ENCODE measurements around the gene STK40. TPM values are rescaled to one million over a fixed set of nuclear protein-coding genes. Genes with fewer than 3 reads are reported as not detected.

The STK40 gene
- total RNA-seq, 1 experiment from 2014 or later: 14.4 TPM

GRCh38 chr1:36397083-36397377, 11.3 kb upstream of the STK40 start:
- H4K20me1 ChIP-seq (ENCODE audit: low read length): no peaks in the 10 kb centered on the region
- DNase-seq (no peak), ATAC-seq (peak; percentile 69)
- TF ChIP-seq CTCF (conservative IDR thresholded peaks at IDR 0.05; ENCODE audit: low read depth, low read length) (no peak), EZH2phosphoT487 (IDR thresholded peaks at IDR 0.05; ENCODE audit: borderline replicate concordance, low read length) (no peak), EZH2 (IDR thresholded peaks at IDR 0.05; ENCODE audit: low read length, unreplicated experiment) (no peak)
- H3K9me2 ChIP-seq (replicated peaks; ENCODE audit: low read length): no peaks in the 10 kb centered on the region
- peaks cover 14% of the 10 kb centered on the region; the same call in 1 of the 2 replicates for H3K4me1 ChIP-seq (ENCODE audit: insufficient read depth, low read length)
- peak overlapping the region; percentile 90 for H3K9ac ChIP-seq (ENCODE audit: low read length)
- no peaks in the 10 kb centered on the region for H3K27me3 ChIP-seq (ENCODE audit: low read length)
- H2AFZ ChIP-seq (ENCODE audit: low read length): peak overlapping the region; percentile 90
- H3K4me2 ChIP-seq (ENCODE audit: low read length): peak overlapping the region; percentile 97
- no peaks in the 10 kb centered on the region for H3K9me3 ChIP-seq (ENCODE audit: low read length)
- POLR2A ChIA-PET (ENCODE audit: unreplicated experiment): interaction anchor here (0.5 to 0.6 kb wide), 3 partner anchors 41 to 1576 kb away, joined by 3 to 5 read pairs (median 4); no protein-coding TSS in a partner anchor
- peak overlapping the region; percentile 56 for H3K27ac ChIP-seq (ENCODE audit: low read length)
- no TSS peak for BruUV-seq (replicated peaks)
- peaks cover 8% of the 10 kb centered on the region for H3K36me3 ChIP-seq (ENCODE audit: low read depth, low read length)
- no peaks in the 10 kb centered on the region for H3F3A ChIP-seq (ENCODE audit: low read length, unreplicated experiment)
- CTCF ChIA-PET: no interaction called here
- intact Hi-C loops (cut with micrococcal nuclease): loop anchor here (1.0 kb wide), 2 partner anchors 11 to 67 kb away; partner anchors contain the start of gene MRPS15
- H3K79me2 ChIP-seq (ENCODE audit: low read length): peaks cover 17% of the 10 kb centered on the region
- H3K4me3 ChIP-seq (ENCODE audit: low read length): peak overlapping the region; percentile 93

GRCh38 chr1:36396359-36396758, 10.6 kb upstream of the STK40 start:
- no peak for DNase-seq
- peak overlapping the region; percentile 93; the same call in 1 of the 2 replicates for H3K4me3 ChIP-seq (ENCODE audit: low read length)
- TF ChIP-seq EZH2phosphoT487 (IDR thresholded peaks at IDR 0.05; ENCODE audit: borderline replicate concordance, low read length) (no peak), CTCF (conservative IDR thresholded peaks at IDR 0.05; ENCODE audit: low read depth, low read length) (no peak), EZH2 (IDR thresholded peaks at IDR 0.05; ENCODE audit: low read length, unreplicated experiment) (no peak)
- no TSS peak for BruUV-seq (replicated peaks)
- H3K27ac ChIP-seq (ENCODE audit: low read length): no peak overlapping the region
- no peaks in the 10 kb centered on the region for H3F3A ChIP-seq (ENCODE audit: low read length, unreplicated experiment)
- H4K20me1 ChIP-seq (ENCODE audit: low read length): no peaks in the 10 kb centered on the region
- H3K9me3 ChIP-seq (ENCODE audit: low read length): no peaks in the 10 kb centered on the region
- H3K4me2 ChIP-seq (ENCODE audit: low read length): peak overlapping the region; percentile 97
- H3K4me1 ChIP-seq (ENCODE audit: insufficient read depth, low read length): peaks cover 14% of the 10 kb centered on the region; the same call in 1 of the 2 replicates
- H3K27me3 ChIP-seq (ENCODE audit: low read length): no peaks in the 10 kb centered on the region
- H3K9me2 ChIP-seq (replicated peaks; ENCODE audit: low read length): no peaks in the 10 kb centered on the region
- H2AFZ ChIP-seq (ENCODE audit: low read length): no peak overlapping the region
- ATAC-seq: no peak
- H3K79me2 ChIP-seq (ENCODE audit: low read length): peaks cover 17% of the 10 kb centered on the region
- ChIA-PET POLR2A (ENCODE audit: unreplicated experiment) (no interaction called here), CTCF (no interaction called here)
- no peak overlapping the region for H3K9ac ChIP-seq (ENCODE audit: low read length)
- intact Hi-C loops (cut with micrococcal nuclease): no loop called here
- peaks cover 12% of the 10 kb centered on the region for H3K36me3 ChIP-seq (ENCODE audit: low read depth, low read length)

- Histone ChIP-seq H3K27ac (ENCODE audit: low read length) (no peak overlapping the region), H3K9me3 (ENCODE audit: low read length) (no peaks in the 10 kb centered on the region), H3K9ac (ENCODE audit: low read length) (no peak overlapping the region), H3K36me3 (ENCODE audit: low read depth, low read length) (peaks cover 12% of the 10 kb centered on the region), H3F3A (ENCODE audit: low read length, unreplicated experiment) (no peaks in the 10 kb centered on the region), H3K4me2 (ENCODE audit: low read length) (no peak overlapping the region), H2AFZ (ENCODE audit: low read length) (no peak overlapping the region), H3K4me3 (ENCODE audit: low read length) (no peak overlapping the region), H3K27me3 (ENCODE audit: low read length) (no peaks in the 10 kb centered on the region), H4K20me1 (ENCODE audit: low read length) (no peaks in the 10 kb centered on the region), H3K4me1 (ENCODE audit: insufficient read depth, low read length) (peaks cover 14% of the 10 kb centered on the region; the same call in 1 of the 2 replicates), H3K9me2 (replicated peaks; ENCODE audit: low read length) (no peaks in the 10 kb centered on the region), H3K79me2 (ENCODE audit: low read length) (peaks cover 17% of the 10 kb centered on the region)
- CTCF ChIA-PET: no interaction called here
- DNase-seq: no peak
- ATAC-seq: no peak
- intact Hi-C loops (cut with micrococcal nuclease): no loop called here
- no TSS peak for BruUV-seq (replicated peaks)
- POLR2A ChIA-PET (ENCODE audit: unreplicated experiment): no interaction called here
- TF ChIP-seq EZH2 (IDR thresholded peaks at IDR 0.05; ENCODE audit: low read length, unreplicated experiment) (no peak), CTCF (conservative IDR thresholded peaks at IDR 0.05; ENCODE audit: low read depth, low read length) (no peak), EZH2phosphoT487 (IDR thresholded peaks at IDR 0.05; ENCODE audit: borderline replicate concordance, low read length) (no peak)
Measured at GRCh38 chr1:36393686-36394085, 8.0 kb upstream of the STK40 start.

All from PC-3 (cell line).